ENCODE data around the gene ZC3H18. TPM values are rescaled to one million over a fixed set of nuclear protein-coding genes. Genes with fewer than 3 reads are reported as not detected.

The ZC3H18 gene
- total RNA-seq, 1 donor from 2014 or later, result 88.5 TPM

- Mint-ChIP-seq H3K27ac (ENCODE audit: unreplicated experiment) (no peak overlapping the region), H3K36me3 (ENCODE audit: low read depth) (no peaks in the 10 kb centered on the region), H3K4me1 (peaks cover under 1% of the 10 kb centered on the region), H3K9me3 (no peaks in the 10 kb centered on the region), H3K27me3 (ENCODE audit: low read depth) (no peaks in the 10 kb centered on the region), H3K4me3 (peak overlapping the region; percentile 44)
- no peak for DNase-seq (ENCODE audit: low read depth, low spot score)
- TF ChIP-seq, protein P1, sequence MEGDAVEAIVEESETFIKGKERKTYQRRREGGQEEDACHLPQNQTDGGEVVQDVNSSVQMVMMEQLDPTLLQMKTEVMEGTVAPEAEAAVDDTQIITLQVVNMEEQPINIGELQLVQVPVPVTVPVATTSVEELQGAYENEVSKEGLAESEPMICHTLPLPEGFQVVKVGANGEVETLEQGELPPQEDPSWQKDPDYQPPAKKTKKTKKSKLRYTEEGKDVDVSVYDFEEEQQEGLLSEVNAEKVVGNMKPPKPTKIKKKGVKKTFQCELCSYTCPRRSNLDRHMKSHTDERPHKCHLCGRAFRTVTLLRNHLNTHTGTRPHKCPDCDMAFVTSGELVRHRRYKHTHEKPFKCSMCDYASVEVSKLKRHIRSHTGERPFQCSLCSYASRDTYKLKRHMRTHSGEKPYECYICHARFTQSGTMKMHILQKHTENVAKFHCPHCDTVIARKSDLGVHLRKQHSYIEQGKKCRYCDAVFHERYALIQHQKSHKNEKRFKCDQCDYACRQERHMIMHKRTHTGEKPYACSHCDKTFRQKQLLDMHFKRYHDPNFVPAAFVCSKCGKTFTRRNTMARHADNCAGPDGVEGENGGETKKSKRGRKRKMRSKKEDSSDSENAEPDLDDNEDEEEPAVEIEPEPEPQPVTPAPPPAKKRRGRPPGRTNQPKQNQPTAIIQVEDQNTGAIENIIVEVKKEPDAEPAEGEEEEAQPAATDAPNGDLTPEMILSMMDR (conservative IDR thresholded peaks at IDR 0.05), result peak; percentile 33
These were observed 102.6 kb downstream of the ZC3H18 start for GRCh38 chr16:88672776-88673175.

DNA sequence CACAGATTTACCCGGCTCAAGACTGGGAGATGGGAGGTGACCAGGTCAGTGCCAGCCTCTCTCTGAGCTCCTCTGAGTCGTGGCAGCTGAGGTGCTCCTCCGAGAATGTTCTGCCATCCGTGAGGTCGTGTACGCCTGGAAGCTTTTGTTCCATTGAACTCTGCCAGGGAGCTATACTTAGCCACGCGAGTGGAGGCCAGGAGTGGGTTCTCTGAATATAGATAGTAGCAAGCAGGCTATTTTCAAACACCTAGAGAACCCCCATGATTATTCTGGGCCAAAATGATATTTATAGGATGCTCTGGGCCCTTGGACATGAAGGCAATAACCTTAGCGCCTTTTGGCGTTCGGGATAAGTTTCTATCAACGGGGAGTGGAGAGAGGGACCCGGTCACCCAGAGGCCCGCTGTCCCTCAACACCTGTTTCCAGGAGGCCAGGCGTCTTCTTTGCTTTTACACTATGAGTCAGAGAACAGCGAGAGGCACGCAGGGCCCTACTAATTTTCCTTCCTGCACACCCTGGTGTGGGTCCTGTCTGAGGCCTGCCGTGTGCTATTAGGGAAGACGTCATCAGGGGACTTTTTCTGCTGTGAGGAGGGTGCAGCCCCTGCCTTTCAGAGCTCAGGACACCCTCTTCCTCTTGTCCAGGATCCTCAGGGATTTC, 103.6 kb downstream of the ZC3H18 start:
- H3K27me3 Mint-ChIP-seq (ENCODE audit: low read depth), result no peaks in the 10 kb centered on the region
- no peak overlapping the region for H3K4me3 Mint-ChIP-seq
- no peak for DNase-seq (ENCODE audit: low read depth, low spot score)
- no peaks in the 10 kb centered on the region for H3K4me1 Mint-ChIP-seq
- peak overlapping the region; percentile 12 for H3K27ac Mint-ChIP-seq (ENCODE audit: unreplicated experiment)
- H3K9me3 Mint-ChIP-seq, result no peaks in the 10 kb centered on the region
- TF ChIP-seq, protein P1 (conservative IDR thresholded peaks at IDR 0.05), result no peak
- no peaks in the 10 kb centered on the region for H3K36me3 Mint-ChIP-seq (ENCODE audit: low read depth)

GRCh38 chr16:88676502-88677242, 106.5 kb downstream of the ZC3H18 start:
- no peak overlapping the region for H3K4me3 Mint-ChIP-seq
- no peak overlapping the region for H3K27ac Mint-ChIP-seq (ENCODE audit: unreplicated experiment)
- peaks cover 2% of the 10 kb centered on the region for H3K4me1 Mint-ChIP-seq
- H3K27me3 Mint-ChIP-seq (ENCODE audit: low read depth), result peaks cover 1% of the 10 kb centered on the region
- H3K9me3 Mint-ChIP-seq, result no peaks in the 10 kb centered on the region
- DNase-seq (ENCODE audit: low read depth, low spot score), result no peak
- TF ChIP-seq, protein P1 (conservative IDR thresholded peaks at IDR 0.05), result no peak
- no peaks in the 10 kb centered on the region for H3K36me3 Mint-ChIP-seq (ENCODE audit: low read depth)

GRCh38 chr16:88677721-88678120, 107.5 kb downstream of the ZC3H18 start:
- H3K36me3 Mint-ChIP-seq (ENCODE audit: low read depth), result no peaks in the 10 kb centered on the region
- H3K9me3 Mint-ChIP-seq, result no peaks in the 10 kb centered on the region
- H3K27me3 Mint-ChIP-seq (ENCODE audit: low read depth), result peaks cover 11% of the 10 kb centered on the region
- no peak overlapping the region for H3K27ac Mint-ChIP-seq (ENCODE audit: unreplicated experiment)
- TF ChIP-seq, protein P1 (conservative IDR thresholded peaks at IDR 0.05), result no peak
- H3K4me3 Mint-ChIP-seq, result no peak overlapping the region
- no peak for DNase-seq (ENCODE audit: low read depth, low spot score)
- H3K4me1 Mint-ChIP-seq, result peaks cover 7% of the 10 kb centered on the region

DNA sequence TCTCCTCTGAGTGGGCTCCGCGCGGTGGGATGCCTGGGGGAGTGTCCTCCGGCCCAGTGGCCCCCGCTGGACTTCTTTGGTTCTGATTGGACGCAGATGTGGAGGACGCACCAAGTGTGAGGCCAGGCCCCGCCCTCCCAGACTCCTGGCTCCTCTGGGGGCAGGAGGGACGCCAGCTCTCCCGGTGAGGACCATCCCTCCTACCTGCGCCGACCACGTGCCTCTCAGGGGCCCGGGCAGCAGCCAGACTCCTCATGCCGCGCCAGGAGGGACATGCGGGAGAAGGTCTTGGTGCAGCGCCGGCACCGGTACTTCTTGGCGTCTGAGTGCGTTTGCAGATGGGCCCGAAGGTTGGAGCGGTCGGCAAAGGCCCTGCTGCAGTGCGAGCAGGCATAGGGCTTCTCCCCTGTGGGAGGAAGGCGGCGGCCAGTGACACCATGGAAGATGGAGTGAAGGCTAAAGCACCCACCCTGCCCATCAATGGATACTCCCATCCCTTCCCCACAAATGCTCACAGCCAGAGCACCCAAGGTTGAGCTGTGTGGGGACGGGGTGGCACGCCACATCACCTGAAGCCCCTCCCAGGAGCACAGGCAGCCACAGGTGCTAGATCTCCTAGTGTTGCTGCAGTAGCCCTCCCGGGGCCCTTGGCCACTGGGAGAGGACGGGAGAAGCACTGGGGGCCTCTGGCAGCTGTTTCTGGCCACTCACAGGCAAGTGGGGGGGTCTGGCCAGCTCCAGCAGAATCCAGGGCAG, 108.2 kb downstream of the ZC3H18 start:
- no peaks in the 10 kb centered on the region for H3K9me3 Mint-ChIP-seq
- H3K4me1 Mint-ChIP-seq, result peaks cover 7% of the 10 kb centered on the region
- peaks cover 14% of the 10 kb centered on the region for H3K27me3 Mint-ChIP-seq (ENCODE audit: low read depth)
- H3K36me3 Mint-ChIP-seq (ENCODE audit: low read depth), result no peaks in the 10 kb centered on the region
- no peak for DNase-seq (ENCODE audit: low read depth, low spot score)
- no peak overlapping the region for H3K27ac Mint-ChIP-seq (ENCODE audit: unreplicated experiment)
- no peak overlapping the region for H3K4me3 Mint-ChIP-seq
- TF ChIP-seq, protein P1 (conservative IDR thresholded peaks at IDR 0.05), result no peak

All from neural crest cell (in vitro differentiated cells).